HG02763 (cell line): Measurements from ENCODE around the gene MYCL.

Experiments used
- ATAC-seq: cut with Tn5 transposase; IDR thresholded peaks from one replicate; pipeline ENCODE4 v1.9.1; 2021; ENCODE audit warnings: mild to moderate bottlenecking, moderate library complexity; ENCODE audit not compliant: unreplicated experiment

The MYCL gene

GRCh38 chr1:39857126-39857878 is 44.4 kb downstream of the MYCL start:
- ATAC-seq, result no peak

GRCh38 chr1:39854738-39855137 is 47.0 kb downstream of the MYCL start:
- no peak for ATAC-seq

DNA sequence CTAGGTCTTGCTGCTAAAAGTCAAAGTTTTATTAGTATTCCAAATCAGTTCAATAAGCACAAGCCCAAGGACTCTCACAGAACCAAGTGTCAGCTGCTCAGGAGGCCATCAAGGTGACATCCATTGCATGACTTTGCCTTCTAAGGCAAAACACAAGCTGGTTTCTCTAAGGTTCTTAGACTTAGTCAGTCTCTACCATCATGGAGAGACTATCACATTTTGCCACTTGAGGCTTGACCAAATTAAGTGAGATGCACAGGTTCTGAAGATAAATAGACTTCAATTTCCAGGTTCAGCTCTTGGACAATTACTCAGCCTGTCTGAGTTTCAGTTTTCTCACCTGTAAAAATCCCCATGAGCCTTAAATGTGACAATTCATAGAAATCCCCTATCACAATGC is 47.4 kb downstream of the MYCL start:
- ATAC-seq, result no peak

GRCh38 chr1:39852876-39853275 is 48.8 kb downstream of the MYCL start:
- ATAC-seq, result no peak

- no peak for ATAC-seq
These were observed 49.4 kb downstream of the MYCL start for GRCh38 chr1:39852214-39852791.

DNA sequence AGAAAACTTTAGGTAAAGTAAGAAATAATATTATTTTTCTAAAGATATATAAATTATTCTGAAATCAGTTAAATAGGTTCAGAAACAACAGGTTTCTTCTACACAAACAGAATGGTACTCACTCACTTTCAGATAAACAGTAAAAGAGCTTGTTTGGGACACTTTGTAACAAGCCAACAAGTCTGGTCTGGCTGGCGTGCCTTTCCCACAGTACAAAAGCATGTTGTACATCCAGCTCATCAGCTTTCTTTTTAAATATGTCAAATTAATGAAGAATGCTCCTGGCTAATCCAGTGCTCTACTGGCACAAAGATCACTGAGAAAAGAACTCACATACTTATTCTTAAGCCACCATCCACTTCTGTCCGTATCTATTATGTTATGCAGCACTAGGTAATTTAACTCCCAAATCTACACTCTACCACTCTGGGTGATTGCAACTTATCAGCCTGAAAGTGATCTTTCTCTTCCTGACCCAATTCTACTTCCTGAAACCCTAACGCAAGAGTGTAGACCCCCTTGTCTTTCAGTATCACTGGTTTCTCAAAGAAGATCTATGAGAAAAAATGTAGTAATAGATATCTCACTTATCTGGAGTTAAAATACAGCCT is 51.0 kb downstream of the MYCL start:
- no peak for ATAC-seq

DNA sequence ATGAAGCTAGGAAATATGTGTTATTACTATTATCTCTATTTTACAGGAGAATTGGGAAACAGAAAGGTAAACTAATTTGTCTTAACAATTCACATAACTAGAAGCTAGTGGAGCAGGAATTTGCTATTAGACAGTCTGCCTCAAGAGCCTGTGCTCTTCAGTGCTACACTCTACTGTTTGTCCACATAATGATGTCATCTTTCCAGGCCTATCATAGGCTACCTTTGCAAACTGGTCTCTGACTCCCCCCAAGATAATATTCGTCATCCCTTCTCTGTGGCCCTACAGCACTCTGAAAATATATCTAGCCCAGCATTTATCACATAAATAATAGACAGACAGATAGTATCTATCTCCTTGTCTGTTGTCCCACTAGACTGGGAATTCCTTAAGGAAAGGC is 52.5 kb downstream of the MYCL start:
- ATAC-seq, result no peak

DNA sequence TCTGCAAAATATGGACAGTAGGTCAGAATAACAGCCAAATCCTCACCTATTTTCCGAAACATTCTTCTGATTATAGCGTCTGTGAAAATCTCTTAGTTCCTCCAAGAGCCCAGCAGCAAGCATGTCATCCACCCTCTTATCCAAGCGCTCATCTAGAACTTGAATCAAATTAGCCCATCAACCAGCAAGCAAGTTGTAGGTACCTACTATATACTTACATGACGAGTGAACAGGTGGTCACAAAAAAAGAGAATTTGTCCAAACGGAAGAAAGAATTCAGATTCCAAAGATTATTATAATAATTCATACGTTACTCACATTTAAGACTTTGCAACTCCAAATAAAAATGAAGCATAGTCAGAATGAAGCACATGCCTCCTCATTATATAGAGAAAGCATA is 53.8 kb downstream of the MYCL start:
- ATAC-seq, result no peak

GRCh38 chr1:39846796-39847195 is 54.9 kb downstream of the MYCL start:
- no peak for ATAC-seq

DNA sequence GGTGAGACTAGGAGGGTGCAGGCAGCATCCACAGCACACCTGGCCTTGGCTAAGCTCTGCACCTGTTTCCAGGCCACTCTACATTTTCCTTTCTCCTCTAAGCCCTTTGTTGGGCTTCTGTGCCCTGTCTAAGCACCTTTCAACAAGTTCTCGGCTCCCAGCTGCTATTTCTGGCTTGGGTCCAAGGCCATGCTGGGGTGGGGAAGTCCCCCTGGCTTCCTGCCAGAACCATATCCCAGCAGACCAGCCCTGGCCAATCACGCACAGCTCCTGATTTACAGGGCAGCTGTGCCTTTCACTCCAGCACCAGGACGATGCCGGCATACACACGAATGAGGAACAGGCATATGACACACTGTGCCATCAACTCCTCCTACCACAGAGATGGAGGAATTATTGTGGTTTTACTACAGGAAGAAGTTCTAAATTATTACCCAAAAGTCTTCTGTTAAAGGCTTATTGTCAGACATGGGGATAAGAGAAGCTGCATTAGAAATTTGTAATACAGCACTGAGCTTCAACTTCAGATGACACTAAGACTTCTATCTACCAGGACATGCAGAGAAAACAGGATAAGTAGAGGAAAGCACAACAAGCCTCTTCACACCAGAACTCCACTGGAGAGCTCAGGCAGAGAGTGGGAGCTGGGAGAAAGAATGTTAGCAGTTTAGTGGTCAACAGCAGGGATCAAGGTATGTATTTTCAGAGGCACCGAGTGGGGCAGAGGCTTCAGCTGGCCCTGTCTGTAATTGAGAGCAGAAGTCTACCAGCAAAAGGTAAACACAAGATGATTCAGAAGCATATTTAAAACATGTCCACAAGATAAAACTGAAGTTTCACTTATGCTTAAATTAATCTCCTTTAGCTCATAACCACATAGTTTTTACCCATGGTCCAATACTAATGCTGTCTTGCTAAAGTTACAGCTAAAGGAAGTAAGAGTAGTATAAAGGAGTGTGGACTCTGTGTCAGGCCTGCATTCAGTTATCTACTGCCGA is 55.8 kb downstream of the MYCL start:
- peak; percentile 43 for ATAC-seq
